Measurements from ENCODE around the gene DDX6. TPM values are rescaled to one million over a fixed set of nuclear protein-coding genes. Genes with fewer than 3 reads are reported as not detected.
A peak's percentile ranks its signal among the peaks of the same experiment; 100 is the strongest.
"Not testable (repeated sequence)": the region's sequence is repeated elsewhere in the genome, so short reads cannot be mapped to it uniquely, and the experiment has no call there.

Gene DDX6
- 71.1 TPM for polyA plus RNA-seq (2013)

GRCh38 chr11:118791111-118791960, at the start of gene DDX6:
DDX6 (minus strand) TSS chr11:118791164; CDS start chr11:118786251, 4,913 bp downstream.
- H3K9me3 ChIP-seq (ENCODE audit: control extremely low read depth in 1 of 5, control insufficient read depth in 4 of 5, insufficient read depth in 2 of 5, low read depth in 1 of 5, low read length in 4 of 5), result no peaks in the 10 kb centered on the region
- no peaks in the 10 kb centered on the region for H3K27me3 ChIP-seq (replicated peaks in 2 of 5; ENCODE audit: control insufficient read depth in 4 of 5, insufficient read depth in 5 of 5, low read length in 4 of 5)
- POLR2A ChIA-PET, result interaction anchor here (0.5 to 2.1 kb wide), 8 partner anchors 11 to 206 kb away, joined by 3 to 7 read pairs (median 3); no protein-coding TSS in a partner anchor
- peak within 1 kb of the TSS; percentile 82 to 98 (median 95) for H3K4me3 ChIP-seq (ENCODE audit: control insufficient read depth in 1 of 7, extremely low read depth in 1 of 7, insufficient read depth in 4 of 7, low read depth in 2 of 7, low read length in 6 of 7)
- CTCF ChIA-PET, result interaction anchor here (0.7 to 2.7 kb wide), 12 partner anchors 10 to 167 kb away, joined by 3 to 11 read pairs (median 4); partner anchors contain the start of gene BCL9L
- H3K27ac ChIP-seq (ENCODE audit: insufficient read depth in 1 of 2, low read depth in 1 of 2, low read length in 2 of 2, poor library complexity in 1 of 2, severe bottlenecking in 2 of 2), result peak within 1 kb of the TSS; percentile 98 to 99
- WGBS (ENCODE audit: insufficient coverage), result 0% methylated on average over 49 of the region's 81 CpGs
- H3K4me1 ChIP-seq (ENCODE audit: control extremely low read depth in 1 of 4, control insufficient read depth in 4 of 4, insufficient read depth in 4 of 4, low read length in 3 of 4), result peaks cover 5 to 33% (median 29%) of the 10 kb centered on the region in 4 experiments
- H3K36me3 ChIP-seq (ENCODE audit: control insufficient read depth in 4 of 4, insufficient read depth in 4 of 4, low read length in 3 of 4), result peaks cover 0 to 2% (median 0%) of the 10 kb centered on the region in 4 experiments
- DNase-seq, result peak; percentile 86 to 93 (median 91)

- DNase-seq, result no peak
- H3K36me3 ChIP-seq (ENCODE audit: control insufficient read depth in 4 of 4, insufficient read depth in 4 of 4, low read length in 3 of 4), result no peaks in the 10 kb centered on the region
- no peaks in the 10 kb centered on the region for H3K9me3 ChIP-seq (ENCODE audit: control extremely low read depth in 1 of 5, control insufficient read depth in 4 of 5, insufficient read depth in 2 of 5, low read depth in 1 of 5, low read length in 4 of 5)
- no peaks in the 10 kb centered on the region for H3K27me3 ChIP-seq (replicated peaks in 2 of 5; ENCODE audit: control insufficient read depth in 4 of 5, insufficient read depth in 5 of 5, low read length in 4 of 5)
- H3K27ac ChIP-seq (ENCODE audit: insufficient read depth in 1 of 2, low read depth in 1 of 2, low read length in 2 of 2, poor library complexity in 1 of 2, severe bottlenecking in 2 of 2), result no peak overlapping the region
- ChIA-PET CTCF (no interaction called here), POLR2A (interaction anchor here (0.8 kb wide), 1 partner anchor 89 kb away, joined by 3 read pairs; no protein-coding TSS in a partner anchor)
- no peaks in the 10 kb centered on the region for H3K4me1 ChIP-seq (ENCODE audit: control extremely low read depth in 1 of 4, control insufficient read depth in 4 of 4, insufficient read depth in 4 of 4, low read length in 3 of 4)
- WGBS (ENCODE audit: insufficient coverage), result 100% methylated on average over 1 of the region's 4 CpGs
- H3K4me3 ChIP-seq (ENCODE audit: control insufficient read depth in 1 of 7, extremely low read depth in 1 of 7, insufficient read depth in 4 of 7, low read depth in 2 of 7, low read length in 6 of 7), result no peak overlapping the region
Observed at GRCh38 chr11:118838905-118839553, 48.1 kb upstream of the DDX6 start.

- ChIA-PET POLR2A (interaction anchor here (0.6 kb wide), 1 partner anchor 49 kb away, joined by 3 read pairs; no protein-coding TSS in a partner anchor), CTCF (interaction anchor here (0.6 kb wide), 2 partner anchors 15 to 159 kb away, joined by 3 read pairs; no protein-coding TSS in a partner anchor)
- Histone ChIP-seq H3K4me3 (ENCODE audit: control insufficient read depth in 1 of 7, extremely low read depth in 1 of 7, insufficient read depth in 4 of 7, low read depth in 2 of 7, low read length in 6 of 7) (no peak overlapping the region), H3K27ac (ENCODE audit: insufficient read depth in 1 of 2, low read depth in 1 of 2, low read length in 2 of 2, poor library complexity in 1 of 2, severe bottlenecking in 2 of 2) (no peak overlapping the region), H3K9me3 (ENCODE audit: control extremely low read depth in 1 of 5, control insufficient read depth in 4 of 5, insufficient read depth in 2 of 5, low read depth in 1 of 5, low read length in 4 of 5) (no peaks in the 10 kb centered on the region), H3K27me3 (replicated peaks in 2 of 5; ENCODE audit: control insufficient read depth in 4 of 5, insufficient read depth in 5 of 5, low read length in 4 of 5) (no peaks in the 10 kb centered on the region), H3K36me3 (ENCODE audit: control insufficient read depth in 4 of 4, insufficient read depth in 4 of 4, low read length in 3 of 4) (no peaks in the 10 kb centered on the region), H3K4me1 (ENCODE audit: control extremely low read depth in 1 of 4, control insufficient read depth in 4 of 4, insufficient read depth in 4 of 4, low read length in 3 of 4) (no peaks in the 10 kb centered on the region)
- no peak for DNase-seq
- WGBS (ENCODE audit: insufficient coverage), result no CpG with 5 or more reads among the region's 8 CpGs
Observed at GRCh38 chr11:118837868-118838267, 46.9 kb upstream of the DDX6 start.

GRCh38 chr11:118834427-118835028, 43.6 kb upstream of the DDX6 start:
- peak in 2 of 3 donors; percentile 12 to 18 for DNase-seq
- ChIA-PET POLR2A (no interaction called here), CTCF (interaction anchor here (0.7 kb wide), 1 partner anchor 35 kb away, joined by 3 read pairs; no protein-coding TSS in a partner anchor)
- Histone ChIP-seq H3K4me3 (ENCODE audit: control insufficient read depth in 1 of 7, extremely low read depth in 1 of 7, insufficient read depth in 4 of 7, low read depth in 2 of 7, low read length in 6 of 7) (no peak overlapping the region), H3K36me3 (ENCODE audit: control insufficient read depth in 4 of 4, insufficient read depth in 4 of 4, low read length in 3 of 4) (no peaks in the 10 kb centered on the region), H3K27ac (ENCODE audit: insufficient read depth in 1 of 2, low read depth in 1 of 2, low read length in 2 of 2, poor library complexity in 1 of 2, severe bottlenecking in 2 of 2) (no peak overlapping the region), H3K27me3 (replicated peaks in 2 of 5; ENCODE audit: control insufficient read depth in 4 of 5, insufficient read depth in 5 of 5, low read length in 4 of 5) (no peaks in the 10 kb centered on the region), H3K9me3 (ENCODE audit: control extremely low read depth in 1 of 5, control insufficient read depth in 4 of 5, insufficient read depth in 2 of 5, low read depth in 1 of 5, low read length in 4 of 5) (no peaks in the 10 kb centered on the region), H3K4me1 (ENCODE audit: control extremely low read depth in 1 of 4, control insufficient read depth in 4 of 4, insufficient read depth in 4 of 4, low read length in 3 of 4) (no peaks in the 10 kb centered on the region)
- 79% methylated on average over 3 of the region's 6 CpGs for WGBS (ENCODE audit: insufficient coverage)

- Histone ChIP-seq H3K4me1 (ENCODE audit: control extremely low read depth in 1 of 4, control insufficient read depth in 4 of 4, insufficient read depth in 4 of 4, low read length in 3 of 4) (no peaks in the 10 kb centered on the region), H3K27ac (ENCODE audit: insufficient read depth in 1 of 2, low read depth in 1 of 2, low read length in 2 of 2, poor library complexity in 1 of 2, severe bottlenecking in 2 of 2) (no peak overlapping the region), H3K36me3 (ENCODE audit: control insufficient read depth in 4 of 4, insufficient read depth in 4 of 4, low read length in 3 of 4) (no peaks in the 10 kb centered on the region), H3K9me3 (ENCODE audit: control extremely low read depth in 1 of 5, control insufficient read depth in 4 of 5, insufficient read depth in 2 of 5, low read depth in 1 of 5, low read length in 4 of 5) (no peaks in the 10 kb centered on the region), H3K27me3 (replicated peaks in 2 of 5; ENCODE audit: control insufficient read depth in 4 of 5, insufficient read depth in 5 of 5, low read length in 4 of 5) (no peaks in the 10 kb centered on the region), H3K4me3 (ENCODE audit: control insufficient read depth in 1 of 7, extremely low read depth in 1 of 7, insufficient read depth in 4 of 7, low read depth in 2 of 7, low read length in 6 of 7) (no peak overlapping the region)
- CTCF ChIA-PET, result interaction anchor here (0.6 to 1.4 kb wide), 5 partner anchors 9 to 137 kb away, joined by 3 to 4 read pairs (median 3); no protein-coding TSS in a partner anchor
- DNase-seq, result no peak
- POLR2A ChIA-PET, result no interaction called here
- 90% methylated on average over 4 of the region's 7 CpGs for WGBS (ENCODE audit: insufficient coverage)
Observed at GRCh38 chr11:118827118-118827517, 36.2 kb upstream of the DDX6 start.

- H3K9me3 ChIP-seq (ENCODE audit: control extremely low read depth in 1 of 5, control insufficient read depth in 4 of 5, insufficient read depth in 2 of 5, low read depth in 1 of 5, low read length in 4 of 5); POLR2A ChIA-PET; H3K27me3 ChIP-seq (replicated peaks in 2 of 5; ENCODE audit: control insufficient read depth in 4 of 5, insufficient read depth in 5 of 5, low read length in 4 of 5); H3K4me3 ChIP-seq (ENCODE audit: control insufficient read depth in 1 of 7, extremely low read depth in 1 of 7, insufficient read depth in 4 of 7, low read depth in 2 of 7, low read length in 6 of 7); H3K36me3 ChIP-seq (ENCODE audit: control insufficient read depth in 4 of 4, insufficient read depth in 4 of 4, low read length in 3 of 4); H3K4me1 ChIP-seq (ENCODE audit: control extremely low read depth in 1 of 4, control insufficient read depth in 4 of 4, insufficient read depth in 4 of 4, low read length in 3 of 4); H3K27ac ChIP-seq (ENCODE audit: insufficient read depth in 1 of 2, low read depth in 1 of 2, low read length in 2 of 2, poor library complexity in 1 of 2, severe bottlenecking in 2 of 2); DNase-seq: not testable (repeated sequence)
- CTCF ChIA-PET, result interaction anchor here (0.6 kb wide), 1 partner anchor 15 kb away, joined by 3 read pairs; no protein-coding TSS in a partner anchor
- WGBS (ENCODE audit: insufficient coverage), result 91% methylated on average over 5 of the region's 8 CpGs
Observed at GRCh38 chr11:118822936-118823510, 32.1 kb upstream of the DDX6 start.
